ENCODE measurements around the gene ASGR1.

GRCh38 chr17:7186241-7186640 is 7.1 kb upstream of the ASGR1 start:
- no peak for TF ChIP-seq CTCF (conservative IDR thresholded peaks at IDR 0.05; ENCODE audit: low read depth, low read length)
- TF ChIP-seq EZH2 (IDR thresholded peaks at IDR 0.05; ENCODE audit: borderline replicate concordance, low read depth, low read length, poor library complexity, severe bottlenecking): no peak

Data from A673 (cell line).